ENCODE data around the gene FXR2. TPM values are rescaled to one million over a fixed set of nuclear protein-coding genes. Genes with fewer than 3 reads are reported as not detected.

The FXR2 gene
- total RNA-seq, 1 experiment from 2014 or later = 49.7 TPM

DNA sequence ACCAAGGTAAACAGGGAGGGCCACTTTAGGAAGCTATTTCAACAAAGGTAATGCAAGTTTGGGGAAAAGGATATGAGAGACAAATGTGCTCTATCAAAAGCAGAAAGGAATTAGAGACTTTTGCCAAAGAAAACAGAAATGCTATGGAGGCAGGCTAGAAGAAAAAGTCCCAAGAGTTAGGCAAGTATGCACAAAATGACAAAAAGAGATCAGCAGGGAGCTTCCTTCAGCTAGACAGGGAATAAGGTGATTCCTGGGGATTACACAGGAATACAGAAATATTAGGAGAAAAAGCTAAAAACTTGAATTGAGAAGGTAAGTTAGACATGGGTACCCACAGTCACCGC, 2.4 kb downstream of the FXR2 start:
- Histone ChIP-seq H2AFZ (ENCODE audit: low read depth, low read length, poor library complexity, severe bottlenecking) (no peak overlapping the region), H3K79me2 (ENCODE audit: insufficient read depth, low read length) (peaks cover 68% of the 10 kb centered on the region), H4K20me1 (ENCODE audit: insufficient read depth) (0 out of 2 replicates have a peak, but pooled peaks cover 3% of the 10 kb centered on the region), H3K9me2 (ENCODE audit: insufficient read depth) (no peaks in the 10 kb centered on the region), H3K9ac (ENCODE audit: low read length) (no peak overlapping the region), H3K9me3 (ENCODE audit: control insufficient read depth in 1 of 2, insufficient read depth in 1 of 2, low read depth in 1 of 2, low read length in 2 of 2) (no peaks in the 10 kb centered on the region), H3K4me3 (replicated peaks in 1 of 2; ENCODE audit: low read depth in 1 of 2, low read length in 2 of 2) (no peak overlapping the region), H3K4me2 (ENCODE audit: low read length) (no peak overlapping the region), H3K27me3 (ENCODE audit: insufficient read depth, low read length) (no peaks in the 10 kb centered on the region), H3K4me1 (ENCODE audit: control insufficient read depth in 1 of 2, insufficient read depth in 2 of 2, low read length in 2 of 2) (peaks cover 12 to 22% of the 10 kb centered on the region in 2 experiments), H3K36me3 (ENCODE audit: control insufficient read depth in 1 of 2, insufficient read depth in 2 of 2, low read length in 2 of 2) (peaks cover 7 to 17% of the 10 kb centered on the region in 2 experiments), H3K27ac (ENCODE audit: low read depth, low read length) (no peak overlapping the region)
- ATAC-seq (no peak), DNase-seq (ENCODE audit: low read depth, low spot score) (no peak)
- TF ChIP-seq ZNF274 (IDR thresholded peaks at IDR 0.05; ENCODE audit: low read depth, low read length) (no peak), CEBPB (IDR thresholded peaks at IDR 0.05; ENCODE audit: low read depth) (no peak), ZFX (IDR thresholded peaks at IDR 0.05) (no peak), SP1 (IDR thresholded peaks at IDR 0.05; ENCODE audit: low read depth) (no peak)
- TF ChIP-seq, protein P1, sequence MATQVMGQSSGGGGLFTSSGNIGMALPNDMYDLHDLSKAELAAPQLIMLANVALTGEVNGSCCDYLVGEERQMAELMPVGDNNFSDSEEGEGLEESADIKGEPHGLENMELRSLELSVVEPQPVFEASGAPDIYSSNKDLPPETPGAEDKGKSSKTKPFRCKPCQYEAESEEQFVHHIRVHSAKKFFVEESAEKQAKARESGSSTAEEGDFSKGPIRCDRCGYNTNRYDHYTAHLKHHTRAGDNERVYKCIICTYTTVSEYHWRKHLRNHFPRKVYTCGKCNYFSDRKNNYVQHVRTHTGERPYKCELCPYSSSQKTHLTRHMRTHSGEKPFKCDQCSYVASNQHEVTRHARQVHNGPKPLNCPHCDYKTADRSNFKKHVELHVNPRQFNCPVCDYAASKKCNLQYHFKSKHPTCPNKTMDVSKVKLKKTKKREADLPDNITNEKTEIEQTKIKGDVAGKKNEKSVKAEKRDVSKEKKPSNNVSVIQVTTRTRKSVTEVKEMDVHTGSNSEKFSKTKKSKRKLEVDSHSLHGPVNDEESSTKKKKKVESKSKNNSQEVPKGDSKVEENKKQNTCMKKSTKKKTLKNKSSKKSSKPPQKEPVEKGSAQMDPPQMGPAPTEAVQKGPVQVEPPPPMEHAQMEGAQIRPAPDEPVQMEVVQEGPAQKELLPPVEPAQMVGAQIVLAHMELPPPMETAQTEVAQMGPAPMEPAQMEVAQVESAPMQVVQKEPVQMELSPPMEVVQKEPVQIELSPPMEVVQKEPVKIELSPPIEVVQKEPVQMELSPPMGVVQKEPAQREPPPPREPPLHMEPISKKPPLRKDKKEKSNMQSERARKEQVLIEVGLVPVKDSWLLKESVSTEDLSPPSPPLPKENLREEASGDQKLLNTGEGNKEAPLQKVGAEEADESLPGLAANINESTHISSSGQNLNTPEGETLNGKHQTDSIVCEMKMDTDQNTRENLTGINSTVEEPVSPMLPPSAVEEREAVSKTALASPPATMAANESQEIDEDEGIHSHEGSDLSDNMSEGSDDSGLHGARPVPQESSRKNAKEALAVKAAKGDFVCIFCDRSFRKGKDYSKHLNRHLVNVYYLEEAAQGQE (IDR thresholded peaks at IDR 0.05; ENCODE audit: low read depth) = no peak
- TF ChIP-seq, protein P2, sequence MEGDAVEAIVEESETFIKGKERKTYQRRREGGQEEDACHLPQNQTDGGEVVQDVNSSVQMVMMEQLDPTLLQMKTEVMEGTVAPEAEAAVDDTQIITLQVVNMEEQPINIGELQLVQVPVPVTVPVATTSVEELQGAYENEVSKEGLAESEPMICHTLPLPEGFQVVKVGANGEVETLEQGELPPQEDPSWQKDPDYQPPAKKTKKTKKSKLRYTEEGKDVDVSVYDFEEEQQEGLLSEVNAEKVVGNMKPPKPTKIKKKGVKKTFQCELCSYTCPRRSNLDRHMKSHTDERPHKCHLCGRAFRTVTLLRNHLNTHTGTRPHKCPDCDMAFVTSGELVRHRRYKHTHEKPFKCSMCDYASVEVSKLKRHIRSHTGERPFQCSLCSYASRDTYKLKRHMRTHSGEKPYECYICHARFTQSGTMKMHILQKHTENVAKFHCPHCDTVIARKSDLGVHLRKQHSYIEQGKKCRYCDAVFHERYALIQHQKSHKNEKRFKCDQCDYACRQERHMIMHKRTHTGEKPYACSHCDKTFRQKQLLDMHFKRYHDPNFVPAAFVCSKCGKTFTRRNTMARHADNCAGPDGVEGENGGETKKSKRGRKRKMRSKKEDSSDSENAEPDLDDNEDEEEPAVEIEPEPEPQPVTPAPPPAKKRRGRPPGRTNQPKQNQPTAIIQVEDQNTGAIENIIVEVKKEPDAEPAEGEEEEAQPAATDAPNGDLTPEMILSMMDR (IDR thresholded peaks at IDR 0.05 in 2 of 3, conservative IDR thresholded peaks at IDR 0.05 in 1 of 3; ENCODE audit: borderline replicate concordance in 1 of 3, insufficient read depth in 1 of 3, low read depth in 2 of 3, low read length in 2 of 3) = no peak
- RAD21 ChIA-PET (ENCODE audit: low non-redundant PET in 1 of 2, low total read pairs in 2 of 2, uncharacterized antibody in 2 of 2, unreplicated experiment in 2 of 2) = no interaction called here
- CTCF ChIA-PET = no interaction called here
- intact Hi-C loops (cut with micrococcal nuclease) = no loop called here
- no TSS peak for BruUV-seq (replicated peaks)
- POLR2A ChIA-PET = interaction anchor here (0.9 kb wide), 1 partner anchor 29 kb away, joined by 6 read pairs; the partner anchor contains the start of gene MPDU1
